SK-N-MC (cell line): Measurements from ENCODE around the gene TYSND1.

ENCODE experiments used
- EZH2 ChIP-seq: fragments of 200-600 bp; sonication (generic); IDR thresholded peaks from one replicate; pipeline ENCODE4 v1.6.1; 2017; ENCODE audit warnings: antibody characterized with exemption
- FOXP2 ChIP-seq: optimal IDR thresholded peaks from 2 replicates; pipeline ENCODE3; 2011; ENCODE audit warnings: mild to moderate bottlenecking, moderate library complexity; ENCODE audit not compliant: insufficient read depth; ENCODE audit errors: extremely low read length, control extremely low read depth
- POLR2AphosphoS5 ChIP-seq: IDR thresholded peaks from 2 replicates; pipeline ENCODE4 v1.6.1; 2012; ENCODE audit warnings: mild to moderate bottlenecking, low read depth, low read length, borderline replicate concordance

DNA sequence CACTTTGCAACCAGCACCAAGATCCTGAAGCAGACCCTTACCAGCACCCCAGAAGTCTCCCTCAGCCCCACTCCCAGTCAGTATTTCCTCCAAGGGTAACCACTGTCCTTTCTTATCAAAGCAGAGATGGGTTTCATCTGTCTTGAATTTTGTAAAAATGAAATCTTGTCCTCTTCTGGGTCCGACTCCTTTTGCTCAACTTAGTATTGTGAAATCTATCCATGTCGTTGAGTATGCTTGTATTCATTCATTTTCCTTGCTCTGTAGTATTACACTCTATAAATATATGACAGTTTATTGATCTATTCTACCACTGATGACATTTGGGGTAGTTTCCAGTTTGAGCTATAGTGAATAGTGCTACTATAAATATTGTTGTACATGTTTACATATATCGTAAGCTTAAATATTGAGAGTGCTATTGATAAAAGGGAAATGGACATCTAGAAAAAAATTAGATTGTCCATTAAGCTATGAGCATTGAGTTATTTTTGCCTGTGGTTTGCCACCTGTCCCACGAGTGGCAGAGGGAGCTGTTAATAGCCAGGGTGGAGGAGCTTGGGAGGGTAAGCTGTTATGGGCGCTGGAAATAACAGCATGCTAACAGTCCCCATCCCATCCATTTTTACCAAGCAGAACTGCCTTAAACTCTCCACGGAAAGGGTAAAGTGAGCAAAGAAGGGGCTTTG, 50.3 kb downstream of the TYSND1 start:
- no peak for TF ChIP-seq POLR2AphosphoS5
- TF ChIP-seq EZH2 = no peak
- no peak for TF ChIP-seq FOXP2
